Hematopoietic multipotent progenitor cell treated with erythropoietin and hydrocortisone succinate and interleukin-3 and kit ligand, for 15 days (in vitro differentiated cells): ENCODE measurements around the gene TCERG1L.
"Not testable (repeated sequence)": the region's sequence is repeated elsewhere in the genome, so short reads cannot be mapped to it uniquely, and the experiment has no call there.

Experiments used
- DNase-seq: peaks from one replicate; pipeline ENCODE4 v3.0.0-alpha.2; 2015; ENCODE audit warnings: low spot score

The TCERG1L gene

DNA sequence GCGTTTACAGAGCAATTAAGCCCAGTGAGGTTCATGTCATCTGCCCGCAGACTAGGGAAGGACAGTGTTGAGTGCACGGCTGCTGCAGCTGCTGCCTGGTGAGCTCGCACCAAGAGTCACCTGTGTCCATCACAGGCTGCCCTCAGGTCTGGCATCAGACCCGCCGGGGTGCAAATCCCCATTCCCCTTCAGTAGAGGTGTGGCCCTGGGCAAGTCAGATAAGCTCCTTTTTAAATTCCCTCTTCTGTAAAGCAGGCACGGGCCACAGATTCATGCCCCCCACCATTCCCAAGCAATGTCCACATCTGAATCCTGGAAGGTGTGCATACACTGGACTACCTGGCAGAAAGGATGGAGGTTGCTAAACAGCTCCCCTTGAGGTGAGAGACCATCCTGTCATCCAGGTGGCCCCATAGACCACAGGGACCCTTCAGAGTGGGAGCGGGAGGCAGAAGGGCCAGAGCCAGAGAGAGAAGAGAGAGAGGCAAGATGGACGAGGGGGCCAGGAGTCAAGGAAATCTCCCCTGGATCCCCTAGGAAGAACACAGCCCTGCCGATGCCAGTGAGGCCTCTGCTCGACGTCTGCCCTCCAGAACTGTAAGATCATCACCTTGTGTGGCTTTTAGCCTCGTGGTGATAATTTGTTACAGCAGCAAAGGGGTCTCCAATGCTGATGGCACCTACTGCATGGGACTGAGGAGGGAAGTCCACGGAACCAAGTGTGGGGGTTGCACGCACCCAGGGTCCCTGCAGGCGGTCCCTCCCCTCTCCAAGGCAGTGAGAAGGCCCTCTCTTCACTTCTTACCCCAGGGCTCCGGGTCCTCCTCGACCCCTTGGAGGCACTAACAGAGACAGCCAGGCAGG is 168.8 kb downstream of the TCERG1L start:
- DNase-seq: no peak

DNA sequence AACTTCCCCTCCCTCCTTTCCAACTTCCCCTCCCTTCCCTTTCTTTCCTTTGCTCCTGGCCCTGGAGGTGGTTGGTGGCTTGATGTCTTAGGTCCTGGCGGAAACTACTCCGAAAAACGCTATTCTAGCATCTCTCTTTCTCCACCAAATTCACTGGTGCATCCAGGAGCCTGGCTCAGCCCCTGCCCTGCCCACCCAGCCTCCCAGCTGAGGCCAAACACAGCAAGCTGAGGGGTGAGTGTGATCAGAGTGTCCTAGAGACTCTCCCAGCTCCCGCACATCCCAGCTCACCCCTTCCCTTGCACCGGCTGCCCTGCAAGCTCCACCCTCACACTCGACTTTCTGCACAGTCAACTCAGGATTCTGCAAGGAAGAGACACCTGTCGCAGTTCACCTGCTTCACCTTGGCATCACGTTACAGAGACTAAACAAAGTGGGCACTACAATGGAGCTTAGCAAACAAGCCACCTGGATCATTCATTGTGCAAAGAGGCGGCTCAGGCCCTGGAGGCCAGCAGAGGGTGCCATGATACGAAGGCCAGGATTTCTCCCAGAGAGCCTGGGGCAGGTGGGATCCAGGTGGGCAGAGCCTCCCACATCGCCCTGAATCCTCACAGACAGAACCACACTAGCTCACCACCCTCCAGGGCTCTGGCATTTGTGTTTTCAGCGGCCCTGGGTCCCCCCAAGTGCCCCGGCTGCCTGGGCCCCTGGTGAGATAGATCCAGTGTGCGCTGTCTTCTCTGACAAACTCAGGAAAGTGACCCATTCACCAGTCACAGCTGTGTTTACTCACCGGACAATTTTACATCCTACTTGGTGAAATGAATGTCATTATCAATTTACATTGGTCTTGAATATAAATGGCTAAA is 169.6 kb downstream of the TCERG1L start:
- DNase-seq: no peak

DNA sequence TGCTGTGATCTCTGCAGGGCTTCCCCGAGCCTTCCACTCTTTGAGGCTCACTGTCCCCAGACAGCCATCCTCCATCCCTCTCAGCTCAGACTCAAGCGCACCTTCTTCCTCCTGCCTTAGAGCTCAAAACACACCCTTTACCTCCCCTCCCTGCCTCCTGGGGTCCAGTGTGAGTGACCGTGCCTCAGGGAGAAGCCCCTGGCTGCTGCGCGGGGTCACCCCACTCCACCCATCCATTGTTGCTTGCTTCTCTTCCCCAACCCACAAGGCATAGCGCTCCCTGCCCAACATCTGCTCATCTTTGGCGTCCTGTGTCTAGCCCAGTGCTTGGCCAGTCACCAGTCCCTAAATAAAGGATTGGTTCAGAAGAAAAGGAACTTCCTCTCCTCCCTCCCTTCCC is 170.3 kb downstream of the TCERG1L start:
- no peak for DNase-seq

DNA sequence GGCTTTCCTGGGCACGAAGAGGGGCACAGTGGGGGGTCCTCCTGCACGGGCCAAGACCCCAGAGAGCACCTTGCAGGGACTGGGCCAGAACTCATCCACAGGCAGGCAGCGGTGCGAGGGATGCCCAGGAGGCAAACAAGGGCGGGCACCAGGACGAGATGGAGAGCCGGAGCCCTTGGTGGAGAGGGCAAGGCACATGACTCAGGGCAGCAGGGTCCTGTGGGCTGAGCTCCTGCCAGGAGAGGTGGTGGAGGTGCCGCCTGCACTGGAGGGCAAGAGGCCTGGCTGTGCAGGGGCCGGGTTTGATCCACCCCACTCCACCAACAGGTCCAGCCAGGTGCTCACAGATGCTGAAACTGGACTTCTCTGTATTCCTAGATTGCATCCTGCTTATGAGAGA is 170.9 kb downstream of the TCERG1L start:
- DNase-seq: no peak

DNA sequence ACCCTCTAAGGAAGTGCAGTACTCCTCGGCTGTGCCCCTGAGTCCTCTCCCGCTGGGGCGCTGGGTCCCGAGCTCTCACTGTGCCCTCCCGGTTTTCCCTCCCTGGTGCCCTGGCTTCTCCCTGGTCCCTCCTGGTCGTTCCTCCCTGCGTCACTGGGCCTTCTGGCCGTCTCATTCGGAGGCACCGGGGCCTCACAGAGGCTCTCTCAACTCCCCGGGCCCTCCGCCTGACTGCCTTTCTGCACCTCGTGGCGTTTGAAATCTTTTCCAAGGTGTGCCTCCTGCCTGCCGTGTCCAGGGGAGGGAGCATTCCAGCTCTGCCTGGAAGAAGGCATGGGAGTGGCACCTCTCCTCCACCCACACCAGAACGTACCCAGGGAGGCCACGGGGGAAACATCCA is 174.3 kb downstream of the TCERG1L start:
- DNase-seq: no peak

DNA sequence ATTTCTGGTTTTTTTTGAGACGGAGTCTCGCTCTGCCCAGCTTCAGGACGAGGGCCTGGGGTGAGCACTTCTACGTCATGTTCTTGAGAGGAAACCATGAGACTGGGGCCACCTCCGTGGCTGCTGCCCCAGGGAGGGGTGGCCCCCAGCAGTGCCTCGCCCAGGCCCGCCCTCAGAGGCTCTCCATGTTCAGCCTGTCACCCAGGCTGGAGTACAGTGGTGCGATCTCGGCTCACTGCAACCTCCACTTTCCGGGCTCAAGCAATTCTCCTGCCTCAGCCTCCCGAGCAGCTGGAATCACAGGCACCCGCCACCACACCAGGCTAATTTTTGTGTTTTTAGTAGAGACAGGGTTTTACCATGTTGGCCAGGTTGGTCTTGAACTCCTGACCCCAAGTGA is 175.2 kb downstream of the TCERG1L start:
- not testable (repeated sequence) for DNase-seq

DNA sequence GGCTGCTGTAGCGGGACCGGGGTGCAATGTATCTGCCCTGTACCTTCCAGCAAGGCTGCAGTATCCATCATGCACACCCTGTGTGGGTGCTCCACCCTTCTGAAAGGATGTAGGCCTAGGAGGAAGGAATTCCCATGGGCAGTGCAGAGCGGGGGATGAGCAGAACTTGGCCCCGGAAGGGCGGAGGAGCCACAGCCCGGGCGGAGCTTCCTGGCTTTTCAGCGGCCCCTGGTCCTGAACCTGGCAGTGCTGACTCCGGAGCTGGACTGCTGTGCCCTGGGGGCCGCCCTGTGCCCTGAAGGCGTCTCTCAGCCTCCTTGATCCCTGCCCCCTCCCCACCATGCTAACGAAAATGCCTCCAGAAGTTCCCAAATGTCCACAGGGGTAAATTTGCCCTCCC is 175.8 kb downstream of the TCERG1L start:
- DNase-seq: no peak

DNA sequence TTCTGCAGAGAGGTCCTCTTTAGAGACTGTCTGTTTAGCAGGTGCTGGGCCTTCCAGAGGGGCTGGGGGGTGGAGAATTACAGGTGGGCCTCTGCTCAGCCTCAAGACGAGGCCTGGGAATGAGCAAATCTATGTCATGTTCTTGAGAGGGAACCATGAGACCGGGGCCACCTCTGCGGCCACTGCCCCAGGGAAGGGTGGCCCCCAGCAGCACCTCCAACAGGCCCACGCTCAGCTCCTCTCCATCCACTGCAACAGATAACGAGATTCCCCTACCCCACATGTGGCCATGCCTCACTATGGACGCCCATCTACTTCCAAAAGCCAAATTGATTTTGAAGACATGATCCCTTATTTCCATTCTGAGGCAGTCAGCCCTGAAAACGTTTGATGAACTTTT is 176.9 kb downstream of the TCERG1L start:
- no peak for DNase-seq

DNA sequence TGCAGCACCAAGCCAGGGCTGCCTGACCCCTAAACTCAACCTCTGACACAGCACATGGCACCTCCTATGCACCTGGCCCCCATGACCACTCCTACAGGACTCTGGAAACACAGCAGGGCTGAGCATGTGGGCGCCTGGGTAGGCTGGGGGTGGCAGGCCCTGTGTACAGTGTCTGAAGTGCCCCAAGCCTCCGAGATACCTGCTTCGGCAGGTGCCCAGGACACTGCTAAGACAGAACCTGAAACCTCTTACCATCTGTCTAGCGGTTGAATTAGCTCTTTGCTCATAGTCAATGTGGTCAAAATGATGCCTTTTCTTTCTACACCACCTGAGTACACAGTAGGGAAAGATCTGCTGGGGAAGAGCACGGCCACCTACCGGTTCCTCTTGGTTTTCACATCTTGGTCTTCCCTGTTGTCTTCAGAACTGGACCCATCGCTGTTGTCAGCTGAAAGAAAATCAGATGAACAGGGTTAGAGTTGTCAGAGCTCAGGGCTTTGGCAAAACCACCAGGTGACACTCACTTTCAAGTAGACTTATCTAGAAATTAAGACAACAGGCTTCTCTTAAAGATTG is 177.4 kb downstream of the TCERG1L start:
- DNase-seq: no peak

DNA sequence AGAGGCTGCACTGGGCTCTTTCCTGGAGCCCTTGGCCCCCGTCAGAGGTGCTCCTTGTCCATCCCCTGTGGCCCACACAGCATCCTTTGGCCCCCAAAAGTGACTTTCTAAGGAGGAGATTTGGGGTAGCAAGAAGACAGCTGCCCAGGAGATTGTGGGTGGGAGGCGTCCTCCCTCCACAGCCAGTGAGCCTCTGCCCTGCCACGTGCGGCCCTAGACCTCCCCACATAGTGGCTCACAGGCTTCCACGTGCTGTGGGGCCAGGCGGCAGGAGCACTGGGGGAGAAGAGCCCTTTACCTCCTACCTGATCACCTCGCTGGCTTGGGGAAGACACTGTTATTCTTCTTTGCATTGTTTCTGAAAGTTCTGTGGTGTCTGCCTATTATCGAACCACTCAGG is 178.8 kb downstream of the TCERG1L start:
- no peak for DNase-seq

DNA sequence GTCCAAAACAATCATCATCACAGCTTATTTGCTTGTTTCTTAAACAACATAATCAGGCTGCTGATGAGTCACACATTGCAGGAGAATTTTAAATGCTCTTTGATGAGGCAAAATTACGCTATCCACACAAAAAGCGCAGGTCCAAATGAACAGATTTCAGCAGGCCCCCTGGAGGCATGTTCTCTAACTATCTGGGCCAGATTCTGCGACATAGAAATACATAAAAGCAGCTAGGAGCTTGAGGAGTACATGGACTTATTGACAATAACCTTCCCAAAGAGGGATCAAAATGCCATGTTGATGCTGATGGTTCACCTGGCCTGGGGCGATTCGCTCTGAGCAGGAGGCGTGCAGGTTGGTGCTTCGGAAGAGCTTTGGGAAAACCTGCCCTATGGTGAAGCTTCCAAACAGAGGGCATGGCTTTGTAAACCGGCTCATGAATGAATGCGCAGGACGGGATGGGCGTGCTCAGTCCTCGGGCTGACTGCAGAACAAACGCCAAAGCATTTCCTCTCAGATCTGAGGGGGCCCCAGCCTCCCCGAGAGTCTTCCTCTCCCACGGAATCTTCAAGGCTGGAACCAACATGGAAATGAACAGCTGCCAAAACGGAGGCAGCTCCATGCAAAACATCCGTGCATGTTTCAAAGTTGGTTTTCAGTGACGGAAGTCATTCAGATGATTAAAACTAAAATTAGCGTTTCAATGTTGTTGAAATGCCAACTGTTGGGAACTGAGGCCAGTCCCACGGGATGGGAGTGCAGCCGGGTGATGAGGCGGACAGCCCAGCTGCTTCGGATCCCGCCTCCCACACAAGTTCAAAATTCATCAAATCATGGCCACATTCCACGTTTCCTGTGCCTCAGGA is 179.6 kb downstream of the TCERG1L start:
- no peak for DNase-seq

DNA sequence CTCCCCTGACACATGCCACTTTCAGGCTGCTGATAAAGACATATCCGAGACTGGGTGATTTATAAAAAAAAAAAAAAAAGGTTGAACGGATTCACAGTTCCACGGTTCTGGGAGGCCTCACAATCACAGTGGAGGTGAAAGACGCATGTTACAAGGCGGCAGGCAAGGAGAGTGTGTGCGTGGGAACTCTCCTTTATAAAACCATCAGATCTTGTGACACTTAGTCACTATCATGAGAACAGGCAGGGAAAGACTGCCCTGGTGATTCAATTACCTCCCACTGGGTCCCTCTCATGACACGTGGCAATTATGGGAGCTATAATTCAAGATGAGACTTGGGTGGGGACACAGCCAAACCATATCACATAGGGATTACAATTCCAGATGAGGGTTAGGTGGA is 181.5 kb downstream of the TCERG1L start:
- DNase-seq: no peak

DNA sequence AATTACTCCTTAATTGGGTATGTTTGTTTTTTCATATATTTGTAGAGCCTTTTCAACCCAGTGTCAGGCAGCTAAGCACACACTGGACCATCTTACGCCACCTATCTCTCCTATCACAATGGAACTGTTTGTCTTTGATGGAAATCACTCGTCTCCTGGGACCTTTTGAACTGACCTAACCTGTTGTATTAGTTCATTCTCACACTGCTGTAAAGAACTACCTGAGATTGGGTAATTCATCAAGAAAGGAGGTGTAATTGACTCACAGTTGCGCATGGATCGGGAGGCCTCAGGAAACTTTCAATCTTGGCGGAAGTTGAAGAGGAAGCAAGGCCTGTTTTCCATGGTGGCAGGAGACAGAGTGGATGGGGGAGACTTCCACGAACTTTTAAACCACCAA is 182.0 kb downstream of the TCERG1L start:
- DNase-seq: no peak

DNA sequence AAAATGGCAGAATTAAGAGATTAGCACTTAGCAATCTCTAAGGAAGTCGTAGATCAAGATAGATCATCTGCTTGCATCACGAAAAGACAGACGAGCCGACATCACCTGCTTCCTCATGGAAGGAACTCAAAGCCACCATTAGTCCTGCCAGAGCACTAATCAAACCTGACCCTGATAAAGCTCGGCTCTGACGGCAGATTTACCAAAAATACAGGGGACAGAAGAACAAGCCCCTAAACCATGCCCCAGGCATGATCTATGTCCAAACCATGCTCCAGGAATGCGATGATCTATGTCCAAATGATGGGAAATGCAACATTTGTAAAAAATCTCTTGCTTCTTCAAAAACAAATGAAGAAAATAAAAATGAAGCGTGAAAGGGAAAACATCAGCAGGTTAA is 182.8 kb downstream of the TCERG1L start:
- no peak for DNase-seq

DNA sequence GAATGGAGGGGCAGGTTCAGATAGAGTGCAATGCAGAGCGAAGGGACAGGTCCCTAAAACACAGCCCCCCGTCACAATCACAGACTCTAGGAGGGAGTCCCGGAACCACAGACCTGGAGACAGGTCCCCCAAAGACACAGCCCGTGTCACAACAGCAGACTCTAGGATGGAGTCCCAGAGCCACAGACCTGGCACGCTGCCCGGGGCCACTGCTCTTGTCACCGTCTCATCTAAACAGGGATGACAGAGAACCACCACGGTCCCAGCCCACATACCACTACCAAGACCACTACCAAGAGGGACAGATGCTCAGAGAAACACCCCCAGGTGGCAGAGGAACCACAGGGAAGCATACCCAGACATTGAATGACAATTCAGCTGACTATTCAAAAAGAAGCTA is 183.9 kb downstream of the TCERG1L start:
- DNase-seq: no peak

DNA sequence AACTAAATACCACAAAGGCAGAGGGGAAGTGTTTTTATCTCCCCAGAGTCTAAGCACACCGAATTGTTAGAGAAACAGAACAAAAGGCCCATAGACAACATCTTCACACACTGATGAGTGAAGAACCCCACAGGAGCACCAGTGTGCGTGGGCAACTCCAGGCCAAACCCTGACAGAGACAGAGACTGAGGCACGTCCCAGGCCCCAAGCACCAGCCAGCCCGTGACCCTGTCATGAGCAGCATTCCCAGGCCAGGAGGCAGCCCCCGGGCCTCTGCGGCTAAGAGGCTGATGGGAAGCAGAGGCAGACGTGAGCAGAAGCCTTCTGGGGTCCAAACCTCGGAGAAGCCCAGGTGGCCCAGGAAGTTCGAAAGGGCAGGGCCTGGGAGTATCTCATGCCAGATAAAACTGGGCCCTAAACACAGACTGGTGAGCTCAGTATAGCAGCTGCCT is 184.4 kb downstream of the TCERG1L start:
- DNase-seq: no peak

DNA sequence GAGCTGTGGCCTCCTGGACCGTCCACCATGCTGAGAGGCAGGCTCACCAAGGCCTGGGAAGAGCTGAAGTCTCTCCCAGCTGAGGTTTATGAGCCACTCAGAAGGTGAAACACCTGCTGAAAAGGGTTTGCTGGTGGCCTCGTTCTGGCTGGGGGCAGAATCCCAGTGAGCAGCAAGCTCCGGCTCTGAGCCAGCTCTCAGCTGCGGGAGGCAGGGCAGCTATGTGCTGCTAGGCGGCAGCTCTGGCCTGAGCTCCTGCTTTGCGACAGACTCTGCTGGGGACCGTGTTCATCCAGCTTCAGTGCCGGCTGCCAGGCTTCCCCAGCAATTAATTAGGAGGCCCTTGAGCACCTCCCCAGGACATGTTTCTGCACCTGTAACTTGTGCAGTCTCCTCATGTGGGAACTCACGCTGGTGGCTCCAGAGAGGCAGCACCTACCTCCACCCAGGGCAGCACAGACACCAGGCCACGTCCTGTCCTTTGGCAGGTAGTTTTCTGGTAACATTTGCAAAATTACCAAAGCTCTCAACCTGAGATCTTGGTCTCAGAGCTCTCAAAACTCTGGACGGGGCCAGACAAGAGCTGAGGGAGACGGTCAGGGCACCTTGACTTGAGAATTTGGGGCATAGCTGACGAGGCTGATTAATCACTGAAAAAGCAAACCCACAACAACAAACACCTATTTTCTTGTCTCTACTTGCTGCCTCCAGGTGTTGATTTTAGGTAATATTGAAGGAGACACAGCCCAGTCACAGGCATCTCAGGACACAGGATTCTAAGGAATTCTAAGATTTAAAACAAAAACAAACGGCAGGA is 185.0 kb downstream of the TCERG1L start:
- DNase-seq: no peak

DNA sequence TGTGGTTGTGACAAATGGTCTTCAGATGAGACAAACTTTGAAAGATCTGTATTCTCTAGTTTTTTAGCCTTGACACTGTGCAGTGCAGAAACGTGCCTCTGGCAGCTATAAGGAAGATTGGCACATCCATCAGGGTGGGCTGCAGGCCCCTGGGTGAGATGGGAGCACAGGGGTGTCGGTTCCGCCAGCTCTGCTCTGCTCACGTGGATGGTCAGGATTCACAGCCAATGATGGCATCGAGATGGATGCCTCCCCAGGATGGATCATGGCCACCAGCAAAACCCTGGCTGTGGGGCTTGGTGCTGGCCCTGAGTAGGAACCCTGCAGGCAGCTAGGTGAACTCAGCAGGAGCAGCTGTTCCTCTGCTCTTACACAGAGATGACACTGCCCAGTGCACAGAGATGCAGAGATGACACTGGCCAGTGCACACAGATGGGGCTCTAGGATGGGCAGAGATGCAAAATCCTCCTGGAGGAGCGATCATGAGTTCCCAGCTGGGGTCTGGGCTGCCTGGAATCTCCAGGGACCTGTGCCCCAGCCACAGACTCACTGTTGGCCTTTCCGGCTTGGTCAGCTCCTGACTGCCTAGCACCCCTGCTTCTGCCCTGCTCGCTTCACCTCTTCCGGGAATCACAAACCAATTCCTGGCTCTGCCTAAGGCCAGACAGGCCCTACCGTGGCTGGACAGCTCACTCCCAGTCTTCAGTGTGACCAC is 185.9 kb downstream of the TCERG1L start:
- DNase-seq: no peak

DNA sequence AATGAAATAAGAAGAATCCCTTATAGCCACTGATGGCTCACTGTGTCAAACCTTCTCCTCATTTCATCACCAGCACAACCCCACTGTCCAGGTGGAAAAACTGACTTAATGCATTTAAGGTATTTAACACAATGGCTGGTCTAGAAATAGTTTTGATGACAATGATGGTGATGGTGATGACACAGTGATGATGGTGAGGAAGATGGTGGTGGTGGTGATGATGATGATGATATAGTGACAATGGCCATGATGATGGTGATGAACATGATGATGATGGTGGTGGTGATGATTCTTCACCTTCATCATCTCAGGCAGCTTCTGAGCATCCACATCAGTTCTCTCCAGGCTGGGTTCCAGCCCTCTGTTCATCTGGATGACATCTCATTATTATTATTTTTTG is 186.6 kb downstream of the TCERG1L start:
- DNase-seq: no peak

DNA sequence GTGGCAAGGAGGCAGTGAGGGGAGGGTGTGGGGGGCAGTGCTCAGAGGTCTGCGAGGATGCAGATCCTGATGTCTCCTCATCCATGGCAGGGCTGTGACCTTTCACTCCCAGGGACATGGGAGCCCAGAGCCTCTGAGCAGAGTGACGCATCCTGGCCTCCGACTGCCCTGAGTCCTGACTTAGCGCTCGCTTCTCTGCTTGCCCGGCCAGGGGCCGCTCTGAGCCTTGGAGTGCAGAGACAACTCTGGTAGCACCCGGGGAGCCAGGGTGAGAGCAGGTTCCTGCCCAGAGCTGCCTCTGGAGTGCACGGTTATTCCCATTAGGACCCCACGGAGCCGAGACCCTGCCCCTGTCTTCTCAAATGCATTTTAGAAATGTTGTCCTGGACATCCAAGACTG is 188.0 kb downstream of the TCERG1L start:
- no peak for DNase-seq
